H9 (cell line): ENCODE measurements around the gene BMP8A. TPM values are rescaled to one million over a fixed set of nuclear protein-coding genes. Genes with fewer than 3 reads are reported as not detected.

Experiments
- DNase-seq: peaks from one replicate; pipeline ENCODE4 v3.0.0-alpha.2; 2017
- H2AFZ ChIP-seq: one replicate; pipeline ENCODE4 v1.6.1; 2013; ENCODE audit warnings: mild to moderate bottlenecking, low read length, control low read depth, moderate library complexity
- H2AK5ac ChIP-seq: 2 replicates; pipeline ENCODE4 v1.6.1; 2013; ENCODE audit warnings: low read length, control low read depth, mixed read lengths; ENCODE audit not compliant: insufficient read length
- H2BK120ac ChIP-seq: one replicate; pipeline ENCODE4 v1.6.1; 2013; ENCODE audit warnings: low read depth, mild to moderate bottlenecking, low read length, control low read depth, inconsistent platforms; ENCODE audit not compliant: poor library complexity, severe bottlenecking
- H2BK12ac ChIP-seq: 2 replicates; pipeline ENCODE4 v1.6.1; 2013; ENCODE audit warnings: low read length, control low read depth, mixed read lengths, low read depth; ENCODE audit not compliant: insufficient read length
- H2BK15ac ChIP-seq: 2 replicates; pipeline ENCODE4 v1.6.1; 2013; ENCODE audit warnings: low read depth, low read length, control low read depth
- H2BK20ac ChIP-seq: one replicate; pipeline ENCODE4 v1.6.1; 2013; ENCODE audit warnings: low read depth, mild to moderate bottlenecking, low read length, control low read depth, inconsistent platforms; ENCODE audit not compliant: poor library complexity, severe bottlenecking
- H2BK5ac ChIP-seq: 2 replicates; pipeline ENCODE4 v1.6.1; 2013; ENCODE audit warnings: low read length, control low read depth, mixed read lengths; ENCODE audit not compliant: insufficient read length
- H3K14ac ChIP-seq: 2 replicates; pipeline ENCODE4 v1.6.1; 2013; ENCODE audit warnings: low read length, control low read depth; ENCODE audit not compliant: insufficient read depth
- H3K18ac ChIP-seq: 2 replicates; pipeline ENCODE4 v1.6.1; 2013; ENCODE audit warnings: low read depth, mild to moderate bottlenecking, mixed read lengths, low read length, control low read depth; ENCODE audit not compliant: insufficient read length
- H3K23ac ChIP-seq: 2 replicates; pipeline ENCODE4 v1.6.1; 2013; ENCODE audit warnings: low read length, control low read depth, mixed read lengths, low read depth; ENCODE audit not compliant: insufficient read length
- H3K23me2 ChIP-seq: 2 replicates; pipeline ENCODE4 v1.6.1; 2013; ENCODE audit warnings: low read depth, mild to moderate bottlenecking, mixed read lengths, low read length, control low read depth; ENCODE audit not compliant: insufficient read length, poor library complexity, severe bottlenecking
- H3K27ac ChIP-seq: 2 replicates; pipeline ENCODE4 v1.5.1; 2013; ENCODE audit warnings: low read length, control low read depth, mixed read lengths, low read depth; ENCODE audit not compliant: insufficient read length
- H3K27me3 ChIP-seq: 2 replicates; pipeline ENCODE4 v1.6.1; 2013; ENCODE audit warnings: low read length, control low read depth, inconsistent platforms; ENCODE audit not compliant: insufficient read depth
- H3K4ac ChIP-seq: 2 replicates; pipeline ENCODE4 v1.6.1; 2013; ENCODE audit warnings: low read depth, mild to moderate bottlenecking, control low read depth, inconsistent platforms, low read length, moderate library complexity
- H3K4me1 ChIP-seq: 2 replicates; pipeline ENCODE4 v1.6.1; 2013; ENCODE audit warnings: low read length, control low read depth, inconsistent platforms; ENCODE audit not compliant: insufficient read depth
- H3K4me2 ChIP-seq: 2 replicates; pipeline ENCODE4 v1.6.1; 2013; ENCODE audit warnings: low read length, control low read depth, mixed read lengths; ENCODE audit not compliant: insufficient read length, insufficient read depth
- H3K56ac ChIP-seq: 2 replicates; pipeline ENCODE4 v1.6.1; 2013; ENCODE audit warnings: low read depth, mild to moderate bottlenecking, mixed read lengths, low read length, control low read depth; ENCODE audit not compliant: insufficient read length
- H3K79me1 ChIP-seq: 2 replicates; pipeline ENCODE4 v1.6.1; 2013; ENCODE audit warnings: low read depth, mild to moderate bottlenecking, moderate library complexity, low read length, control low read depth, inconsistent platforms; ENCODE audit not compliant: insufficient read depth, poor library complexity, severe bottlenecking
- H3K79me2 ChIP-seq: 2 replicates; pipeline ENCODE4 v1.6.1; 2013; ENCODE audit warnings: low read length, control low read depth, inconsistent platforms; ENCODE audit not compliant: insufficient read depth
- H3K9ac ChIP-seq: 2 replicates; pipeline ENCODE4 v1.6.1; 2013; ENCODE audit warnings: low read length, control low read depth, mixed read lengths; ENCODE audit not compliant: insufficient read length; ENCODE audit errors: extremely low read depth
- H3K9me3 ChIP-seq: one replicate; pipeline ENCODE4 v1.6.1; 2013; ENCODE audit warnings: low read depth, low read length, inconsistent platforms; ENCODE audit not compliant: control insufficient read depth
- H3T11ph ChIP-seq: one replicate; pipeline ENCODE4 v1.6.1; 2013; ENCODE audit warnings: mild to moderate bottlenecking, low read length, control low read depth, inconsistent platforms
- H4K20me1 ChIP-seq: one replicate; pipeline ENCODE4 v1.6.1; 2013; ENCODE audit not compliant: control insufficient read depth, insufficient read length, insufficient read depth
- H4K5ac ChIP-seq: 2 replicates; pipeline ENCODE4 v1.6.1; 2013; ENCODE audit warnings: low read depth, mild to moderate bottlenecking, mixed read lengths, low read length, control low read depth; ENCODE audit not compliant: insufficient read length
- H4K8ac ChIP-seq: replicated peaks from 2 replicates; pipeline ENCODE4 v1.6.1; 2013; ENCODE audit warnings: low read length, control low read depth, mixed read lengths, low read depth; ENCODE audit not compliant: insufficient read length
- H4K91ac ChIP-seq: 2 replicates; pipeline ENCODE4 v1.6.1; 2013; ENCODE audit warnings: low read depth, mild to moderate bottlenecking, moderate library complexity, mixed read lengths, low read length, control low read depth; ENCODE audit not compliant: insufficient read length
- H3K27ac Mint-ChIP-seq, 3 experiments: 2 replicates in 2 of 3; 3 replicates in 1 of 3; pipeline ENCODE4 v1.8.0; 2020 to 2021; ENCODE audit warnings: mixed read lengths in 3 of 3, mild to moderate bottlenecking in 1 of 3, moderate library complexity in 1 of 3
- H3K27me3 Mint-ChIP-seq: 2 replicates; pipeline ENCODE4 v1.8.0; 2021; ENCODE audit warnings: low read depth, mild to moderate bottlenecking, moderate library complexity, mixed read lengths
- H3K36me3 Mint-ChIP-seq, 3 experiments: 2 replicates in 2 of 3; 3 replicates in 1 of 3; pipeline ENCODE4 v1.8.0; 2020 to 2021; ENCODE audit warnings: low read depth in 3 of 3, mixed read lengths in 3 of 3; ENCODE audit not compliant: insufficient read depth in 1 of 3
- H3K4me1 Mint-ChIP-seq, 2 experiments: 2 replicates each; pipeline ENCODE4 v1.8.0; 2020; ENCODE audit warnings: mixed read lengths in 2 of 2
- H3K4me3 Mint-ChIP-seq, 2 experiments: 2 replicates in 1 of 2; 3 replicates in 1 of 2; pipeline ENCODE4 v1.8.0; 2020 to 2021; ENCODE audit warnings: mild to moderate bottlenecking in 2 of 2, mixed read lengths in 2 of 2, moderate library complexity in 1 of 2
- H3K9me3 Mint-ChIP-seq, 2 experiments: 2 replicates in 1 of 2; 3 replicates in 1 of 2; pipeline ENCODE4 v1.8.0; 2020; ENCODE audit warnings: mild to moderate bottlenecking in 2 of 2, mixed read lengths in 2 of 2, moderate library complexity in 1 of 2
- WGBS: extraction: QIAGEN DNeasy Blood & Tissue Kit; methylation state at CpG from one replicate; pipeline ENCODE4 v1.1.7; 2013; ENCODE audit warnings: missing lambda C conversion rate, low lambda C conversion rate, mixed read lengths; ENCODE audit not compliant: insufficient read length; ENCODE audit errors: extremely low coverage; 5-methylcytosine and 5-hydroxymethylcytosine counted together
- total RNA-seq: library from RNA; stranded (reverse); gene quantifications from 2 replicates; pipeline ENCODE4 v1.2.1, GENCODE V29; 2021
- TF ChIP-seq, protein P1 (sequence below): fragments of 200-600 bp; sonication (generic); conservative IDR thresholded peaks from 3 replicates; pipeline ENCODE4 v1.8.0; 2021; ENCODE audit warnings: antibody characterized with exemption, mild to moderate bottlenecking

Gene BMP8A
- total RNA-seq, 1 experiment from 2014 or later = 0.52 TPM

GRCh38 chr1:39473324-39473723, 18.1 kb upstream of the BMP8A start:
- Histone ChIP-seq H3K9me3 (no peaks in the 10 kb centered on the region), H2BK5ac (no peak overlapping the region), H3K4me1 (no peaks in the 10 kb centered on the region), H2AFZ (no peak overlapping the region), H3K4me2 (no peak overlapping the region), H4K91ac (no peak overlapping the region), H3K23ac (no peak overlapping the region), H3K9ac (no peak overlapping the region), H3K27ac (no peak overlapping the region), H3K56ac (no peak overlapping the region), H4K20me1 (no peaks in the 10 kb centered on the region), H3K18ac (no peak overlapping the region), H3K79me1 (no peaks in the 10 kb centered on the region), H3T11ph (no peak overlapping the region), H2BK120ac (no peak overlapping the region), H2AK5ac (no peak overlapping the region), H3K27me3 (no peaks in the 10 kb centered on the region), H4K5ac (no peak overlapping the region), H3K23me2 (no peaks in the 10 kb centered on the region), H3K14ac (no peak overlapping the region), H2BK15ac (no peak overlapping the region), H4K8ac (no peak overlapping the region), H2BK12ac (no peak overlapping the region), H2BK20ac (no peak overlapping the region), H3K79me2 (no peaks in the 10 kb centered on the region), H3K4ac (no peak overlapping the region)
- H3K27me3 Mint-ChIP-seq = no peaks in the 10 kb centered on the region; the same call in 1 of the 2 replicates
- no peaks in the 10 kb centered on the region for H3K9me3 Mint-ChIP-seq
- TF ChIP-seq, protein P1, sequence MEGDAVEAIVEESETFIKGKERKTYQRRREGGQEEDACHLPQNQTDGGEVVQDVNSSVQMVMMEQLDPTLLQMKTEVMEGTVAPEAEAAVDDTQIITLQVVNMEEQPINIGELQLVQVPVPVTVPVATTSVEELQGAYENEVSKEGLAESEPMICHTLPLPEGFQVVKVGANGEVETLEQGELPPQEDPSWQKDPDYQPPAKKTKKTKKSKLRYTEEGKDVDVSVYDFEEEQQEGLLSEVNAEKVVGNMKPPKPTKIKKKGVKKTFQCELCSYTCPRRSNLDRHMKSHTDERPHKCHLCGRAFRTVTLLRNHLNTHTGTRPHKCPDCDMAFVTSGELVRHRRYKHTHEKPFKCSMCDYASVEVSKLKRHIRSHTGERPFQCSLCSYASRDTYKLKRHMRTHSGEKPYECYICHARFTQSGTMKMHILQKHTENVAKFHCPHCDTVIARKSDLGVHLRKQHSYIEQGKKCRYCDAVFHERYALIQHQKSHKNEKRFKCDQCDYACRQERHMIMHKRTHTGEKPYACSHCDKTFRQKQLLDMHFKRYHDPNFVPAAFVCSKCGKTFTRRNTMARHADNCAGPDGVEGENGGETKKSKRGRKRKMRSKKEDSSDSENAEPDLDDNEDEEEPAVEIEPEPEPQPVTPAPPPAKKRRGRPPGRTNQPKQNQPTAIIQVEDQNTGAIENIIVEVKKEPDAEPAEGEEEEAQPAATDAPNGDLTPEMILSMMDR = no peak
- peaks cover 15 to 67% (median 45%) of the 10 kb centered on the region in 3 experiments; a peak in 6 of 7 replicates for H3K36me3 Mint-ChIP-seq
- H3K4me1 Mint-ChIP-seq = no peaks in the 10 kb centered on the region
- no CpG with 5 or more reads among the region's 4 CpGs for WGBS
- no peak overlapping the region for H3K4me3 Mint-ChIP-seq
- no peak for DNase-seq
- H3K27ac Mint-ChIP-seq = peak overlapping the region in 1 of 3 experiments; percentile 2; a peak in 1 of 7 replicates
